NCI-H82 treated with DMSO at 0.1 percent for 48 hours (cell line): Measurements from ENCODE around the gene KAT6B.
A peak's percentile ranks its signal among the peaks of the same experiment; 100 is the strongest.

Experiments
- DNase-seq: peaks from one replicate; lab custom pipeline; 2025; ENCODE audit not compliant: unreplicated experiment; lab: John Stamatoyannopoulos, UW

The KAT6B gene

DNA sequence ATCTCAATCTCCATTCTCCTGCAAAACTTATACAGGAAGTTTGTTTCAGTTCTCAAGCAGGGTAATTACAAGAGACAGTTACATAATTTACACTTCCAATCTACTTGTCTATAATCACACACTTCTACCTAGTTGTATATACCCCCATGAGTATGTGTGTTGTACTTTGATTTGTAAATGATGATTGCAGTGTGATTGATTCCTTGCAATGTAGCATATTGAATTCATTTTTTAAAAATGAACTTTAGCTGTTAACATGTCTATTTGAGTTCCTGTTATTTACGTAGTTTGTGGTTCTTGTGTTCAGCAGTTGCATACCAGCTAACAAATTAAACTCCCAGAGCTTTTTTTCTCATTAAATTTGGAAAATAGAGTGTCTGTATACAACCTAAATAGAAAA lies 182.6 kb downstream of the KAT6B start:
- no peak for DNase-seq

DNA sequence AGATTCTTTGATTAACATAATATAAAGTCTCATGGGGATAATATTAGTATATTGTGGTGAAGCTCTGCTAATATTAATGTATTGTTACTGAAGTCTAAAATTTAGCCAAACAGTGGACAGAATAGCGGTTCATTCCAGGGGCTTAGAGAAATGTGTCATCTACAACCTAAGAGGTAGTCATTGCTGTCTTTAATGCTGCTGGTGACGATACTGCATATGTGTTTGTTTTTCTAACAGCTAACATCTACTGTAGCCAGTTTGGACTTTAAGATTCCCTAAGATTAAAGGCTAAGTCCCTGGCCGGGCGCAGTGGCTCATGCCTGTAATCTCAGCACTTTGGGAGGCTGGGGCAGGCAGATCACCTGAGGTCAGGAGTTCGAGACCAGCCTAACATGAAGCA lies 183.0 kb downstream of the KAT6B start:
- no peak for DNase-seq

DNA sequence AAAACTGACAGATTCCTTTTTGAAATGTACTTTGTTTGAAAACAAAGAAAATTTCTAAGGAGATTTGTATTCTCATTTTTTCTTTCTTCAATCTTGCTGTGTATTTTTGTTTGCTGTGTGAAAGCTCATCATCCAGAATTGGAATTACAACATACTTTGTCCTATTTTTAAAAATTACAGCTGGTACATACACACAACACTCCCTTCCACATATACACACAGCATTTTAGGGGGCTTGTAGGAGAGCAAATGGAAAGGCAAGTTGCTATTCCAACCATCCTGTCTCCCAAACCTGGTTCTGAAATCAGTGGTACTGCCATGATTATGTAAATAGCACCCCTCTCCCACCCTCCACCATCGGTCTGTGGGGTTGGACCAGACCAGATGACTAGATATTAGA lies 184.0 kb downstream of the KAT6B start:
- DNase-seq, result no peak

DNA sequence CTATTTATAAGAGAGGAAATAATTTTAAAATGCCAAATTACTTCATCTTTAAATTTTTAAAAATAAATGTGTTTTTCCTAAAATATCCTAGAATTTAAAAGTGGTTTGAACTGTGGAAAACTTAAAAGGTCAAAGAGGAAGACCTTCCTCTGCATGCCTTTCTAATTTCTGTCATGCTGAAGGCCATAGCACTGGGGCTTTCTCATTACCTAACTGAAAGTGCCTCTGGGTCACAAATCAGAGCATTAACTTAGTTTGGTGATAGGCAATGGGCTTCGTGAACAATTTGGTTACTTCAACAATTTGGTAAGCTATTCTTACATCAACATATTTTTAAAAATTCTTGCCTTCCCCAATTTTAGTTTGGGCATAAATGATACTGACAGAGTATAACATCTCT lies 184.8 kb downstream of the KAT6B start:
- DNase-seq, result no peak

DNA sequence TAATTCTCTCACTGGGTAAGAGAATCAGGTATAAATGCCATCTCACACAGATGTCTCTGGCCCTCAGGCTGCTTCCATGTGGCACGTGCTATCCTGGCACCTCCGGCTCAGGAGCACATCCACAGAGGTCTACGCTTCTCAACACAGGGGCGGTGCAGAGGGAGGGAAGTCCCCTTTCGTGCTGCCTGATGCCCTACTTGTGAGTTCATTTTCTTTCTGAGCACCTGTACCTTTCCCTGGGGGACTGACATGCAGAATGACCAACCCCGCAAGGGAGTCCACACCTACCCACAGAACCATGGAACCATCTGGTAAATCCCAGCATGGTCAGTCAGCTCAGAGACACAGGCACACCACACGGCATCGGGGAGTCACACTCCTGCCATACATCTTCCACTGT lies 186.1 kb downstream of the KAT6B start:
- DNase-seq, result no peak

DNA sequence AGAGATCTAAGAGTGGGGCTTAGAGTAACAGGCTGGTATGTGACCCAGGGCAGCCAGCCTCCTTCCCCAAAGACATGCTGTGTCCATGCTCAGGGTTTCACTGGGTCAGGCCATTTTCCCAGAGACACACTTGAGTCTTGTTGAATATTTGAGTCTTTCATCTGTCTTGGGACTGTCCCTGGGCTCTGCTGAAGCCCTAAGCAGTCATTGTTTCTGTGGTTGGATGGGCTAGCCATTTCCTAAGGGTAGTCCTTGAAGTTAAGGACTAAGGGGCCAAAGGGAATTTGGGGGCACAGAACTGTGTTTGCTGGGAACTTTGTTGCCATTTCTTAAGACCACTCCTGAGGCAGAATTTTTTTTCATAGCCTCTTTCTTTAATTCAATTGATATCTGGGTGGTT lies 186.6 kb downstream of the KAT6B start:
- DNase-seq, result no peak

DNA sequence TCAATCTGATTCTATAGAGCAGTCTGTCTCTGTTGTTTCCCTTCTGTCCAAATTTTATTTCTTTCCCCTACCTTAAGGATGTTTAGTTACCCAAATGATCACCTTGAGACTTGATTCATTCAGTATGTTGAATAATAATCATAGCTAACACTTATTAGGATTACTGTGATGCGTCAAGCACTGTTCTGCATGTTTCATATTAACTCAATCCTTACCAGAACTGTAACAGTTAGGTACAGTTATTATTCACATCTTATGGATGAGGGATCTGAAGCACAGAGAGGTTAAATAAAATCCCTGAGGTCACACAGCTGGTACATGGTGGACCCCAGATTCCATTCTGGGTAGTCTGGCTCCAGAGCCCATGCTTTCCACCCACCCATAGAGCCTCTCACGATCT lies 187.1 kb downstream of the KAT6B start:
- no peak for DNase-seq

DNA sequence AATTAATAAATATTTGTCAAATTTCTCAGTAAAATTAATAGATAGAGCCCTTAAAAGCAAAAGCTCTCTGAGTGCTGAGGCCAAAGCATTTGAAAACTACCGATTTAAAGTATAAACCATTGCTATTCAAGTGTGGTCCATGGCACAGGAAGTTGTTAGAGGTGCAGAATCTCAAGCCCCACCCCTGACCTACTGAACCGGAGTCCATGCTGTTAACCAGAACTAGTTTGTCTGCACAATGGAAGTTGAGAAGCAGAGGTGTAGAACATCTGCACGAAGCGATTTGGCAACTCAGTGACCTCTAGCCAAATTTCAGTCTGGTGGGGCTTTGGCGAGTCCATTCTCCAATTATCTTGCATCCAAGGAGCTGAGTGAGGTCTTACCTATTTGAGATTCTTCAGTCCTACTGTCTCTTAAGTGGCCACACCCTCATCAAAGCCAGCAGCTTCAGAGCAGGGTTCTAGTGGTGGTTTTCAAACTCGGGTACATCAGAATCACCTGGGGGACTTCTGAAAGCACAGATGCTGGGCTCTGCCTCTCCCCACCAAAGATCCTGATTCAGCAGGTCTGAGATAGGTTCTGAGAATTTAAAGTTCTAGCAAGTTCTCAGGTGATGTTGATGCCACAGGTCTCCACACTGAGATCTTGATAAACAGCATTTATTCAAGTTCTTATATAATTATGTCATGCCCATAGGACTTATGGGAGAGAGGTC lies 188.3 kb downstream of the KAT6B start:
- no peak for DNase-seq

DNA sequence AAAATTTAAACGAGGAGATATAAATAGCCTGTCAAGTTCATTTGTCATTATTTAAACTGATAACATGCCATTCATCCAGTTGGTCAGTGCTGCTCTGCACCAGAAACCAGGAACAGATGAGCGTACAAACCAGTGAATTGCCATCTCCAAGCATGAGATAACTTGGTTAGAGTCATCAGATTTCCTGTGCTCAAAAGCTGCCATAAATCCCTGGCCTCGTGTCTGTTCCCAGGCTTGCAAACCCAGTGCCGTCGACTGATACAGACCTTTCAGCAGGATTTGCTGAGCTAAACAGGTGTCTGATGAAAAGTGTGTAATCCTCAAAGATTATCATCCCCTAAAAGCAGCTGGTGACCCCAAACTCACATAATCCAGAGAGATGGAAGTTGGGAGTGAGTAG lies 189.0 kb downstream of the KAT6B start:
- peak; percentile 62 for DNase-seq

DNA sequence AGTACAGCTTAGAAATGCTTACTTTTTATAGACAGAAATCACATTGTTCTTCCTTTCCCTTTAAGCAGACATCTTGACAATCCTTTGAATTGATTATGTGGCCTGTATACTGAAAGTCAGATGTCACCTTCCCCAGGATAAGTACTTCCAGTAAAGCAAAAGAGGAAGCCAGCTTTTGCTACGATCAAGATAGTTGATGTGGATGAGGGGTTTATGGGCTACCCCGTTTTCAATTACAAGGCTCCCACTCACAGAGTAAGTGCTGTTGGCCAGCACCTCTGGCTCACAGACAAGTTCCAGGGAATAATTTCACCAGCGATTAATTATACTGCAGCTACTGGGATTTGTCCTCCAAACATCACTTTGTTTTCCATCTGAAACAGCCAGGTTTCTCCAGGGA lies 189.9 kb downstream of the KAT6B start:
- DNase-seq, result no peak

DNA sequence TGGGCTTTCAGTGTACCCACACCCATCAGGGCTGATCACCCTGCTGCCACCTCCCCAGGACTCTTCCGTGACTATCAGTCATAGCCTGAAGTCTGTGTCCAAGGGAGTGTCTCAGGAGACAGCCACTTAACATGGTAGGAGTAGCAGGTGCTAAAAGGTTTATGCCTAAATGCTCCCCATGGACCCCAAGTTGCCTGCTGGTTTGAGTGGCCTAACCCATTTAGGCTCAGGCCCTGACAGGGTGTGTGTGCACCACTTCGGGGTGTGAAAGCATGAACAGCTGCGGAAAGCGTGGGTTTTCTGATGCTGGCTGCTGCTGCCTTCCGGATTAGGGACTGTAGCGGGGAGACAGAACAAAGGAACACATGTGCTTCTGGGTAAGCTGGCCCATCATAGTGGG lies 191.9 kb downstream of the KAT6B start:
- DNase-seq, result no peak

DNA sequence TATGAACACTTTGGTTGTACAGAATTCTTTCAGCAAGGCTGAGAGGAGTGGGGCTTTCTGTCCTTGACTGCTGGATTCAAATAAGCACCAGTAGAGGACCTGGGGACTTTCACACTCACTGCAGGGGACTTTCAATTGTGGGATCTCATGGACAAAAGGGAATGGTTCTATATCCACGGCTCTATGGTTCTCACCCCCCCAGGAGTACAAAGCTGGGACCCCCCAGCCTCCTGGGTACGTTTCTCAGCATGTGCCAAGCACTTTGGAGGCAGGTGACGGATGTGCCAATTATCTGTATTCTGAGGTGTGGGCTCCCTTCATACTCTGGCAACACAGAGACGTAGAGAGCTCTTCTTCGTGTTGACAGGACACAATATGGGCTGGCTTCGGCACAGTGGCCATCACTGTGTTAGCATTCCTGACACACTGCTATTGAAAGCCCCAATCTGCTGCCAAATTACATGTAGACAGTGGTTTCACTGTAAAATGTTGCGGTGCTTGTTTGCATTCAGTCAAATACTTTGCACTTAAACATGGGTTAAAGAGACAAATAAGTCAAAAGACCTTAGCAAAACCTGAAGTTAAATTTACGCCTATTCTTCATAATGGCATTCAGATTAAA lies 192.4 kb downstream of the KAT6B start:
- DNase-seq, result no peak

DNA sequence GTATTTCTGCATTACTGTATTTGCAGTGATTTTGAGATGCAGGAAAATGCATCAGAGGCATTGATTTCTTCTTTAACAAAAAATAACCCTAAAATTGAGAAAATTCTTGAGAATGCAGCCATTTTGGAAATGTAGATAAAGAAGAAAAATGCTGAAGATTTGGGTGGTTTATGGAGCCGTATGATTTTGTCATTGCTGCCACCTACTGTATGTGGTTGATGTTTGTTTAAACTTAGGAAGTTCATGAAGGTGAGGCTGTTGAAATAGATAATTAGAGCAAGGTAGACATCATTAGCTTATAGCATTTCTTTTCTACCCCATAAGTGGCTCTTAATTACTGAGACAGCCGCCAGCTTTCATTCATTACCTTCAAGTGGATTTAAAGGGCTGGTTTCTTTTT lies 193.0 kb downstream of the KAT6B start:
- no peak for DNase-seq

DNA sequence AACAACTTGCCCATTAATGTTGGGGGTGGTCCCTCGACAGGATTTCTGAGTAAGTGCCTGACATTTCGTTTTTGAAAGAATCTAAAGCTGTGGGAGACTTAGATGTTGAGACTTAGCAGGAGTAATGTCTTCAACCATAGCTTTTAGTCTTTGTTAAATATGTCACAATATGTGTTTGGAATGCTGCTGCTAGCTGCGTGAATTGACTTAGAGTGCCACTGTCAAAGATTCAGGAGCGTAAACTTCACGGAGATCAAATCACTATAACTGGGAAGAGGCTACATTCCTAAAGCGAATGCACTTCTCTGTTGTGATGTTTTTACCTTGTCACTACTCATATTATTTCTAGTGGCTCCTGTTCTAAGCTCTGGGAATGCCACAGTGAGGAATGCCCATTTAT lies 193.8 kb downstream of the KAT6B start:
- DNase-seq, result no peak

DNA sequence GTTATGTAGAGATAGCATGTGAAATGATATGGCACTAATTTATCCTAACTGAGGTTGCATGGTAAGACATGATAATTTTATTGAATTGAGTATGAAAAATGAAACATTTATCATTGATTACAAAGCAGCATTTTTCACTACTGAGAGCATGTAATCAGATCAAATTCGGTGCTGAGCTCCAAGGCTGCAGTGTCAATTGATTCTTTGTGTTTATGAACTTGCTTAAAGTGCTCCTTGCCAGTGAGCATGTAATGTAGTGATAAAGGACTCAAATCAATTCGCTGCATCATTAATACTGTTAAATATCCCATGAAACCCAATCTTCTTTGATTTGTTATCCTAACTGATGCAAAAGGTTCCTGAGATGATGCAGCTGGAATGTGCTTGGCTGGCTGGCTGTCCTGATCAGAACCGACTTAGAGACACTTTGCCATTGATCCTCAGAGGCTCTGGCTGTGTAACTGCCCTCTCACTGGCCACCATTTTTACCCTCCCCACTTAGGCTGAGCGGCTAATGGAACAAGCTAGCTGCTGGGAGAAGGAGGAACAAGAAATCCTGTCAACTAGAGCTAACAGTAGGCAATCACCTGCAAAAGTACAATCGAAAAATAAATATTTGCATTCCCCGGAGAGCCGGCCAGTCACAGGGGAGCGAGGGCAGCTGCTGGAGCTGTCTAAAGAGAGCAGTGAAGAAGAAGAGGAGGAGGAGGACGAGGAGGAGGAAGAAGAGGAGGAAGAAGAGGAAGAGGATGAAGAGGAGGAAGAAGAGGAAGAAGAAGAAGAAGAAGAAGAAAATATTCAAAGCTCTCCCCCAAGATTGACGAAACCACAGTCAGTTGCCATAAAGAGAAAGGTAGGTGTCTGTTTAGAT lies 195.2 kb downstream of the KAT6B start:
- DNase-seq, result no peak

DNA sequence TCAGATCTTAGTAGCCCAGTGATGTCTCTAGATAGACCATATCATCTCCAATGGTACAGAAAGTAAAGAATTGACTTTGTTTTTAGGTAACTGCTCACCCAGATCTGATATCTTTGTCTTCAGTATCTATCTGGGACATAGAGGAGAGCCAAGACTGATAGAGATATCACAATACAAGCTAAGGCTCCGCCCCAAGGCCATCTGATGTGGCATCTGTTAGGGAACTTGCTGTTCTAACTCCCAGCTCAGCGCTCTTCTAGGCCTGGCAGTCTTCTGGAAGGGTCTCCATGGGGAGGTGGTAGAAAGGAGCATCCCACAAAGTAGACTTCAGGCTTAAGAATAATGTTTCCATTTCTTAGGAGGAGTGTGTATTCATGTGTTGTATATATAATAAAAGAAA lies 196.7 kb downstream of the KAT6B start:
- DNase-seq, result no peak

DNA sequence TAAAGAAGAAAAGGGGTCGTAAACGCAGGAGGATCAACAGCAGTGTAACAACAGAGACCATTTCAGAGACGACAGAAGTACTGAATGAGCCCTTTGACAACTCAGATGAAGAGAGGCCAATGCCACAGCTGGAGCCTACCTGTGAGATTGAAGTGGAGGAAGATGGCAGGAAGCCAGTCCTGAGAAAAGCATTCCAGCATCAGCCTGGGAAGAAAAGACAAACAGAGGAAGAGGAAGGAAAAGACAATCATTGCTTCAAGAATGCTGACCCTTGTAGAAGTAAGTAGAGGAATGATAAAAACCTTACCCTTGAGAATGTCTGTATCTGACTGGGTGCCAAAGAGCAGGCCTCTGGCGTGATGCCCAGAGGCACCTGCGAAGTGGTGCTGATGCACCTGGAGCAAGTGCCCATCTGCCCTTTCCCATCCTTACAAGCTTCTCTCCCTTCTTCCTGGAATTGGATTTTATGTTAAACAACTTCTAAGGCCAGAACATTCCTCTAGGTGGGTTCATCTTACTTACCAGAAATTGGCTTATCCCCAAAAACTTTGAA lies 198.6 kb downstream of the KAT6B start:
- DNase-seq, result no peak

DNA sequence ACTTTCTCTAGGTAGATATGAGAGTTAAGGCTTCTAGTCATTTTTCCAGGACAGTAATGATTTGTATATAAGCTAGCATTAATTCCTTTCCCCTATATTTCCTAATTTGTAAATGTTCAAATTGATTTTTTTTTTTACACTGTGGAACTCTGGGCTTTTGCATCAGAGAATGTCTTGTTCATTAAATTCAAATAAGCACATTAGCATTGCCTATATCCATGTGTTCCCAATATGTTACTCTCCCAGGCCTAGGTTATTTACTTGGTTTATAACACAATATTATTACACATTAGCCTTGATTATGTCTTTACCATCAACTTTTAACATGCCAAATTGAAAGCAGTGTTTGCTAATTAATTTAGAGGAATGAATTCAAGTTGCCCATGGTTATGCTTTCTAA lies 201.6 kb downstream of the KAT6B start:
- no peak for DNase-seq

DNA sequence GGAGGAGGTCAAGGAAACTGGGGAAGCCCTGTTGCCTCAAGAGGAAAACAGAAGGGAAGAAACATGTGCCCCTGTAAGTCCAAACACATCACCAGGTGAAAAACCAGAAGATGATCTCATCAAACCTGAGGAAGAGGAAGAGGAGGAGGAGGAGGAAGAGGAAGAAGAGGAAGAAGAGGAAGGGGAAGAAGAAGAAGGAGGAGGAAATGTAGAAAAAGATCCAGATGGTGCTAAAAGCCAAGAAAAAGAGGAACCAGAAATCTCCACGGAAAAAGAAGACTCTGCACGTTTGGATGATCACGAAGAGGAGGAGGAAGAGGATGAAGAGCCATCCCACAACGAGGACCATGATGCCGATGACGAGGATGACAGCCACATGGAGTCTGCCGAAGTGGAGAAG lies 202.3 kb downstream of the KAT6B start:
- no peak for DNase-seq

DNA sequence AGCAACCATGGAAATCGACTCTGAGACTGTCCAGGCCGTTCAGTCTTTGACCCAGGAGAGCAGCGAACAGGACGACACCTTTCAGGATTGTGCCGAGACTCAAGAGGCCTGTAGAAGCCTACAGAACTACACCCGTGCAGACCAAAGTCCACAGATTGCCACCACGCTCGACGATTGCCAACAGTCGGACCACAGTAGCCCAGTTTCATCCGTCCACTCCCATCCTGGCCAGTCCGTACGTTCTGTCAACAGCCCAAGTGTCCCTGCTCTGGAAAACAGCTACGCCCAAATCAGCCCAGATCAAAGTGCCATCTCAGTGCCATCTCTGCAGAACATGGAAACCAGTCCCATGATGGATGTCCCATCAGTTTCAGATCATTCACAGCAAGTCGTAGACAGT lies 203.0 kb downstream of the KAT6B start:
- no peak for DNase-seq

DNA sequence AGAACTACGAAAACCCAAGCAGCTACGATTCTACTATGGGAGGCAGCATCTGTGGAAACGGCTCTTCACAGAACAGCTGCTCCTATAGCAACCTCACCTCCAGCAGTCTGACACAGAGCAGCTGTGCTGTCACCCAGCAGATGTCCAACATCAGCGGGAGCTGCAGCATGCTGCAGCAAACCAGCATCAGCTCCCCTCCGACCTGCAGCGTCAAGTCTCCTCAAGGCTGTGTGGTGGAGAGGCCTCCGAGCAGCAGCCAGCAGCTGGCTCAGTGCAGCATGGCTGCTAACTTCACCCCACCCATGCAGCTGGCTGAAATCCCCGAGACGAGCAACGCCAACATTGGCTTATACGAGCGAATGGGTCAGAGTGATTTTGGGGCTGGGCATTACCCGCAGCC lies 203.5 kb downstream of the KAT6B start:
- no peak for DNase-seq

DNA sequence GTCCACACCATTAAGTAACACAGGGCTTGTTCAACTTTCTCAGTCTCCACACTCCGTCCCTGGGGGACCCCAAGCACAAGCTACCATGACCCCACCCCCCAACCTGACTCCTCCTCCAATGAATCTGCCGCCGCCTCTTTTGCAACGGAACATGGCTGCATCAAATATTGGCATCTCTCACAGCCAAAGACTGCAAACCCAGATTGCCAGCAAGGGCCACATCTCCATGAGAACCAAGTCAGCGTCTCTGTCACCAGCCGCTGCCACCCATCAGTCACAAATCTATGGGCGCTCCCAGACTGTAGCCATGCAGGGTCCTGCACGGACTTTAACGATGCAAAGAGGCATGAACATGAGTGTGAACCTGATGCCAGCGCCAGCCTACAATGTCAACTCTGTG lies 204.0 kb downstream of the KAT6B start:
- no peak for DNase-seq
